ENCODE data around the gene TBC1D1.

The TBC1D1 gene

DNA sequence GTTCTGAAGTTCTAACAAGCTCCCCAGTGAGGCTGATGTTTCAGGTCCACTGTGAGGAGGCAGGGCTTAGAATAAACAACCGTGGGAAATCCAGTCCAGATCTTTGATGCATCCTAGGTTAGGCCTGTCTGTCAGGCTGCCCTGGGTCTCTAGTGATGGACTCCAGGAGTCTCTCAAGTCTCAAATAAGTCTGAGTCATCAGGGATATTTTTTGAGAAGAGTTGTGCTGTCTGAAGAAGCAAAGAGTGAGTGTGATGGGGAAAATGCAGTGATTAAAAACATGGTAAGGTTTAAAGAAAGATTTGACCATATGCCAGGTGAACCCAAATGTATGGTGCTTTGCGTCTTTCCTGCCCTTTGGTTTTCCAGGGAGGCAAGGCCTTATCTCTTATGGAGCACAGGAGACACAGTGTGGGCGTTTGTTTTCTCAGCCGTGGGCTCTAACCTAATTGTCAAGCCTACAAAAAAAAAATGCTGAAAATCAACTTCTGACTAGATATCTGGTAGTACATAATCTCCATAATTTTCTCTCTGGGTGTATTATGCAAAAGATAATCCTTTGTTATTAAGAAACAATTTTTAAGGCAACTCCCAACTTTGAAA, 170.0 kb downstream of the TBC1D1 start:
- DNase-seq: no peak

DNA sequence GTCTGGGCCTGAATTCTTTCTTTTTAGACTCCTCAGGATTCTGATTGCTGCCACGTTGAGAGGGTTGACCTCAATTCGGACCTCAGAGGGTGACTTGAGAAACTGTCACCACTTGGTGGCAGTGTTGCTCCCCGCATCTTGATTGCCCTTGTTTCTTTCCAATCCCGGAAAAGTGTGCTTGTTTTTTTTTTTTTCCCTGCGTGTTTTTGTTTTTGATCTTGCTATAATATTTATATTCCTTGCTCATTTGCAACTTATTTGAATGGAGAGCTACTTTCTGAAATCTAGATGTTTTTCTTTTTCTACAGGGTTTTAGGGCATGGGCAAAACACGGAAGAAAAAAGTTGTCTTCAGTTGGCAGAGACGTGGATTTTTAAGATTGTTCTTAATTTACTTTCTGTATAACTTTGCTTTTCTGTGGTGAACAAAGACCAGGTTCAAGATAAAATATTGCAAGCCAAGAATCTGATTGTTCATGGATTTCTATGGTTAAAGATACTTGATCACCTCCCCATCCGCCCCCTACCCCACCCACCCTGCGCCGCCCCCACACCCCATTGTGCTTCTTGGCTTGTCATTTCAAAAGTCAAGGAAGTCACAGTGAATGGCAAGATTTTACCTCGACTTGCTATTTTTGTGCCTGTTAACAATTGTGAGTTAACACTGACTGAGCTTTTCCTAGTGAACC, 171.3 kb downstream of the TBC1D1 start:
- peak; percentile 62 for DNase-seq

DNA sequence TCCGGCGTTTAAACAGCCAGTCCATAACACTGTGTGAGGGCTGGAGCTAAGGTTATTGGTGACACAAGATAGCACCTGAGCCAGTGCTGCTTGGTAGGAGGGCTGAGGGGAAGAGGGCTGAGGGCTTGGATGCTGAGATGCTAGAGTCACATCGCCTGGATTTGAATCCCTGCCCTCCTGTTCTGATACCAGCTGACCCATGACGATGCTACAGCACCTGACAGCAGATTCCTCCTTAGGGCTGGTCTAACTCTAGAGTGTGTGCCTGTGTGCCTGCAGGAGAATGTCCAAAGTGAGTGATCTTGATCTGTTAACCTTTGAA, 171.9 kb downstream of the TBC1D1 start:
- no peak for DNase-seq

DNA sequence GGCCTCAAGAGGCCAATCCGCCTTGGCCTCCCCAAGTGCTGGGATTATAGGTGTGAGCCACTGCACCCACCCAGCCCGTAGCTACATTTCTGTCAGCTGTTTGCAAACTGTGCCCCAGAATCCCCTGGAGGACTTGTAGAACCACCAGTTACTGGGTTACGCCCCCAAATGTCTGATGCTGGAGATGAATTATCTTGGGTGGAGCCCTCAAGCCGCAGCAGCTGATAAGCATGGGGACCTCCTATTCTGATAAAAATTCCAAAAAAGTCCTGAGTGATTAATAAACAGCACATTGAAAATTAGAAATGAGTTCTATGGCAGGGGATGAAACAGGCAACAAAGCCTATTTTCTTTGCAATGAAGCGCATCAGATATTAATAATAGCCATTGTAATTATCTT, 174.3 kb downstream of the TBC1D1 start:
- DNase-seq: no peak

DNA sequence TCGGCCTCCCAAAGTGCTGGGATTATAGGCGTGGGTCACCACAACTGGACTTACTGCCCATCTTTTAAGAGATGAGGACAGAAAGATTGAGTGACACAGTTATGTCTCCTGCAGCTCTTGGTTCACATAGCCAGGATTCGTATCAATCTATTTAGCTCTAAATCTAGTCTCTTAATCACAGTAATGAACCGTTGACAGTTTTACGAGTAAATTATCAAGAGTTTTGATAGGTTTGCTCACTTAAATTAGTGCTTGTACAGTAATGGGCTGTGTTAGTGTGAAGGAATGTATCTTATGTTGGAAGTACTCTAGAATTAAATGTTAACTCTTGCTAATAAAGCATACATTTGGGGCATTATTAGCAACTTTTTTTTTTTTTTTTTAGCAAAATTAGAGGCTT, 175.0 kb downstream of the TBC1D1 start:
- DNase-seq: no peak

DNA sequence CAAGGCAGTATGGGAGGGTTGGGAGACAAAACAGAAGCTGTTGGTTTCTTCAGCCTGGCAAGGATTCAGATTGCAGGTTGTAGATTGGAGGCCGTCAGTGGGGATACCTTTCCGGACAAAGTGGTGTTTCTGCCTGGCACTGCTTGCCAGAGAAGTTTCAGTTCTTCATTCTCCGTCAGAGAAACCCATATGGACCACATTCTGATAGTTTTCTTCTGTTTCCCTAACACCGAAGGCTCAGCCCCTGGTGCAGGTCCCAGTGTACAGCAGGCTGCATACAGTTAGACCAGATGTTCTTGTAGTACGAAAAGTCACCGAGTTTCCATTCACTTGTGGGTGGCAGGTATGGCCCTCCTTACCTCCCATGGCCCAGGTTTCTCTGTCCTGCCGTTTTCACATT, 176.6 kb downstream of the TBC1D1 start:
- DNase-seq: no peak

DNA sequence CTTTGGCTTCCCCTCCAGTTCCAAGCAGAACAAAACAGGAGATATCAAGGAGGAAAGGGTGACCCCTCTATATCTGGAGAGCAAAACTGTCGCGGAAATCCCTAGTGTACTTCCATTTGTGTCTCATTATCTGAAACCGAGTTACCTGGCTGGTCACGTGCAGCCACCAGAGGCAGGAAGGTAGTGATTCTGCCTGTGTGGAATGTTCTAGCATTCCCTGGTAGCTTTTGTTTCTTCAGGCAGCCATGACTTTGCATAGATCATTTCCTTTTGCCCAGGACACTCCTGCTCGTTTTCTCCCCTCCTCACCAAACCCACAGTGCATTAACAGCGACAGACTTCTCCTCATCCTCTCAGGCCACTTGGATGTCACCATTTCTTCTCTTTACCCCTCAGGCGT, 177.2 kb downstream of the TBC1D1 start:
- DNase-seq: no peak

DNA sequence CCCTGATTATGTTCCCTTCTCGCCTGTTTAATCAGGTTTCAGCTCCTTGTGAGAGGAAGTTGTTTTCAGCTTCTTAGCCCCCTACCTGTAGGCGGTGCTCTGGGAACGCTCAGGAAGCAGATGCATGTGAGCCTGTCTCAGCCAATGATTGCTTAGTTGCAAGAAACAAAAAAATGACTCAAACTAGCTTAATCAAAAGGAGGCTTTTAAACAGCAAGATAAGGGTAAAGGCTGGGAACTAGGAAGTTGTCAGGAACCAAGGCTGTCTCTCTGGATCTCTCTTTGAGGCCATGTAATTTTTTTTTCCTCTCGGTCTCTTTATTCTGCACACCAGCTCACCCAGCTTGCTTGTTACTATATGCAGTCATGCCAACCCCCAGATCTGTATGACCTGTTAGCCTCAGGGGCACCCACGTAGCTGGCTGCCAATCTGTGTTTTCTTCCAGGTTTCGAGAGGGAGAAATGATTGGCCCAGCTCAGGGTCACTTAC, 178.4 kb downstream of the TBC1D1 start:
- no peak for DNase-seq

DNA sequence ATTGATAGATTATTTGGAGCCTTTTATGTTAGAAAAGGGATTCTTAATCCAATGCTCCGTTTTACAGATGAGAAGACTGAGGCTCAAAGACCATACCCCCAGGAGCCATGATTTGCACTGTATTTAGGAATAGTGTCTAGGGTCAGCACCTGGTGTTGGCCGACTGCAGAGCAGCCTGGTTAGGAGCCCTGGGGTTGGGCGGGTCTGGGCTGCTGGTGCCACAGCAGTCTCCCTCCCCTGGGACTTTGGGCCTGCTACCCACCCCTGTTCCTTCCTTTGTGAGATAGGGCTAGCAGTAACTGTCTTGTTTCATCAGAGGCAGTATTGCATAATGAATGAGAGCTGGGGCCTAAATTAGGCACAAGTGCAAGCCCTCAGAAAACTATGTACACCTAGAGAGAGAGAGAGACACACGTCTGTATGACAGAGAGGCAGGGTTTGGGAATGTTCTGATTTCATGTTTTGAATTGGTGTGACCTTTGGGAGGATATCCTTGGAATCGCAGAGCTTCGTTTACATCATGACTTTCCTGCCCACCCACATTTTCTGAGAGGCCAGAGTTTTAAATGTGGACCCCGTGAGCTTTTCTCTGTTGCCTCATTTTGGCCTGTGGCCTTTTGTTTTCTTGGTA, 181.0 kb downstream of the TBC1D1 start:
- DNase-seq: no peak

DNA sequence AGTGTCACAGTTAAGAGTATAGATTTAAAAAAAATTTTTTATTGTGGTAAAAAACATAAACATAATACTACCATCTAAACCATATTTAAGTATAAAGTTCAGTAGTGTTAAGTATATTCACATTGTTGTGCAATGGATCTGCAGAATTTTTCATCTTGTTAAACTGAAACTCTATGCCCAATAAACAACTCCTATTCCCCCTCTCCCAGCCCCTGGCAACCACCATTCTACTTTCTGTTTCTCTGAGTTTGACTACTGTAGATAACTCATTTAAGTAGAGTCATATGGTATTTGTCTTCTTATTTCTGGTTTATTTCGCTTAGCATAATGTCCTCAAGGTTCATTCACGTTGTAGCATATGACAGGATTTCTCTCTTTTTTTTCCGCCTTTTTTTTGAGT, 181.7 kb downstream of the TBC1D1 start:
- DNase-seq: no peak

DNA sequence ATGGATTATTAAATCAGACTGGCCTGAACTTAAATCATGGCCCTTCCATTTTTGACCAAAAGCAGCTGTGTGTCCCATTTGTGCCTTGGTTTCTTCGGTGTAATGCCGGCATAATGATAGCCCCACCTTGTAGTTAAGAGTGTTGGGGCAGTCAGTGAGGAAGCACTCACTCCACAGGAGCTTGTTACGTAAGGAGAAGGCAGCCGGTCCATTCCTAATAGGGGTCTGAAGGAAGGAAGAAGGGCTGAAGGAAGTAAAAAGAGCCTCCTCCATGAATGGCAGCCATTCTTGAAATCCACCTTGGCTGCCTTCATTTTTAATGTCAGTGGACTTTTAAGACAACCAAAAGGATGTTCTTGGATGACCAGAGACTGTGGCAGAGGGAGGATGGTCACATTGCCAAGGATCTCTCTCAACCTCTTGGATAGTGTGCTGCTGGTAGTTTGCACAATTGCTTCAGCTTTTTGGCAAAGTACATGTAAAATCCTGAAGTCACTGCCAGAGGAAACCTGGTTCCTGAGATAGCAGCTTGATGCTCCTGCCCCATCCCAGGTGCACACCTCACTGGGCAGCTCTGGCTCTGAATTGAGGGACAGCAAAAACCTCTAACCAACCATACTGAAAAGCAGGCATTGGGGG, 182.8 kb downstream of the TBC1D1 start:
- DNase-seq: no peak

DNA sequence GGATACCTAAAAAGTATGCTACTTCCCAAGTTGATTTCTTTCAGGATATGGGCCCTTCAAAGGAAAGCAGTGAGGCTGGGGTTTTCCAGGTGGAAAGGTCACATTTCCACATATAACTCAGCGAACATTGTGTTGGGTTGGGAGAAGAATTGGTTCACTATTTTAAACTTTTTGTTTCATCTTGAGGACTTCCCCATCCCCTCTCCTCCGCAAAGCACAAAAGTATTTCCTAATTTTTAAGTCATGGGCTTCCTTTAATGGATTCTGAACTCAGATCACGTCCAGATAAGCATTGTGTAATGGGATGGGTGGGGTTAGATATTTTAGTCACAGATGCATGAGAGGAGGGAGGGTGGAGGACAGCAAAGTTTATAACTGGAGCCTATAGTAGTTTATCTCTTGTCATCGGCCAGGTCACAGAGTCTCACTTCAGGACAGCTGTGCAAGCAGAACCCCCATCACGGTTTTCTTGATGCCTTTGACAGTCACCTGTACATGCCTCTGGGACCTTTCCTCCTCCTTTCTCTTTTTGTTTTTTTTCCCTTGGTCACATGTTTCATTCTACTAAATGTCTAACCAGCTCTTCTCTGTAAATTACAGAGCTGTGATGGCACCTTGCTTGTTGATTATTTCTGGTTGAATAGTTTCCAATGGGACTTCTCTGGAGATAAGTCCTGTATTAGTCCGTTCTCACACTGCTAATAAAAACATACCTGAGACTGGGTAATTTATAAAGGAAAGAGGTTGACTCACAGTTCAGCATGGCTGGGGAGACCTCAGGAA, 184.7 kb downstream of the TBC1D1 start:
- no peak for DNase-seq

DNA sequence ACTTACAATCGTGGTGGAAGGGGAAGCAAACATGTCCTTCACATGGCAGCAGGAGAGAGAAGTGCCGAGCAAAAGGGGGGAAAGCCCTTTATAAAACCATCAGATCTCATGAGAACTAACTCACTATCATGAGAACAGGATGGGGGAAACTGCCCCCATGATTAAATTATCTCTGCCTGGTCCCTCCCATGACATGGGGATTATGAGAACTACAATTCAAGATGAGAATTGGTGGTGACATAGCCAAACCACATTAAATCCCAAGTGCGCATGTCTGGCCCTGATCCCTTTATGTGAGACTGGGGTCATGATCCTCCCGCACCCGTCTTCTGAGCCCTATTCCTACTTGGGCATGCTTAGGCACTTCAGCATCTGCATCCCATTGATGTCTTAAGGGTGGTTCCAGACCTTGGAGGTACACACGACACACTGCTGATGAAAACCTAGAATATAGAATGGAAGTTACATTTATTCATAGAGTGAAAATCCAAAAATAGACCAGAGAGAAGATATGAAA, 185.3 kb downstream of the TBC1D1 start:
- DNase-seq: no peak

DNA sequence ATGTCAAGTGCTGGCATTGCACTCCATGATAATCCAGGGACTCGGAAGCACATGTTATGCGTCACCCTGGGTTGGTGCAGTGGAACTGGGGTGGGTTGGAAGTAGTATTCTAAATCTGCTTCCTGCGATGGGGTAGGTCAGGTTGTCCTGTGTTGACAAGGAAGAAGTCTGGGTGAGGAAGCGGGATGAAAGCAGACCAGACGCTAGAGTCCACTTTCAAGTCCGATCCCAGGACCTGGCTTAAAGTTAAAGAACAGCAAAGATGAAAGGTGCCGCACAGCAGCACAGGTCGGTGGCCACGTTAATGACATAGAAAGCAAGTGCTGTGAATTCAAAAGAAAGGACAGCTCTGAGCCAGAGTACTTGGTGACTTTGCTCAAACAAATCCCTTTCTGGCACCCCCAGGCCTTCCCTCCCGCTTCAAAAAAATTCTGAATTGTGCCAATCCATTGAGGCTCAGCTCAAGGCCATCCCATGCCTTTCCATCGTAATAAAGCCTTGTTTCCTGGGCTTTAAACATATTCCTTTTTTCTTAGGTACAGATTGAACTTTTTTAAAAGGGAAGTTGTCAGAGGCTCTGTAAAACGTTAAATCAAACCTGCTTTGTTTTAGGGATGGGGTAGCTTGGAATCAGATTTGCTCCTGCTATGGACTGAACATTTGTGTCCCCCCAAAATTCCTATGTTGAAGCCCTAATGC, 187.1 kb downstream of the TBC1D1 start:
- DNase-seq: no peak

DNA sequence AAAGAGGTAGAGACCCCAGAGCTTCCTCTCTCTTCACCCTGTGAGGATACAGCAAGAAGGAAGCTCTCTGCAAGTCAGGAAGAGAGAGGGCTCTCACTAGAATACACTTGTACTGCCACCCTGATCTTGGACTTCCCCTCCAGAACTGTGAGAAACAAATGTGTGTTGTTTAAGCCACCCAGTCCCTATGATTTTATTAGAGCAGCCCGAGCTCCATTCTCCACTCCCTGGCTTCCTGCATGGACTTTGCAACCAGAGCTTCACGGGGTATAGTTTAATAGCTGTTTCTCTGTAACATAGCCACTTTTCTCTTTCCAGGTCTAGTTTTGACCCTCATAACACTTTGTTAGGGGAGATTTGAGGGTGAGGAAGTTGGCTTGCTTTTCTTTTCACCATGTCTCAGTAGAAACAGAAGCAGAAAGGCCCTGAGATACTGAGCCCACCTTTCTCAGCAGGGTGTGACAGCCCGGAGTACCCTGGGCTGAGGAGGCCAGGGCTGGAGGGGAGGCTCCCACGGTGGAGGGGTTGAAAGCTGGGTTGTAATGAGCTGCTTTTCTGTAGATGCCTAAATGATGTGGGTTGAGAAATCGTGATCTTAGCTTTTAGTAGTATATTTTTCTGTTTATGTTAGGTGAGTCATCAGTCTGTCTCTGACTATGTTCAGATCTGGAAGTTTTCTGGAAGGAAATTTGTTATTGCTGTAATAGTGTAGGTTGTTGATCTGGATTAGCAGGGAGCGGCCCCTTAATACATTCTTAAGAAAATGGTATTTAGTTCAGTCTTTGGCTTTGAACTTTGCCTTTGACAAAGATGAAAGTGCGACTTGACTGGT, 187.9 kb downstream of the TBC1D1 start:
- DNase-seq: no peak

DNA sequence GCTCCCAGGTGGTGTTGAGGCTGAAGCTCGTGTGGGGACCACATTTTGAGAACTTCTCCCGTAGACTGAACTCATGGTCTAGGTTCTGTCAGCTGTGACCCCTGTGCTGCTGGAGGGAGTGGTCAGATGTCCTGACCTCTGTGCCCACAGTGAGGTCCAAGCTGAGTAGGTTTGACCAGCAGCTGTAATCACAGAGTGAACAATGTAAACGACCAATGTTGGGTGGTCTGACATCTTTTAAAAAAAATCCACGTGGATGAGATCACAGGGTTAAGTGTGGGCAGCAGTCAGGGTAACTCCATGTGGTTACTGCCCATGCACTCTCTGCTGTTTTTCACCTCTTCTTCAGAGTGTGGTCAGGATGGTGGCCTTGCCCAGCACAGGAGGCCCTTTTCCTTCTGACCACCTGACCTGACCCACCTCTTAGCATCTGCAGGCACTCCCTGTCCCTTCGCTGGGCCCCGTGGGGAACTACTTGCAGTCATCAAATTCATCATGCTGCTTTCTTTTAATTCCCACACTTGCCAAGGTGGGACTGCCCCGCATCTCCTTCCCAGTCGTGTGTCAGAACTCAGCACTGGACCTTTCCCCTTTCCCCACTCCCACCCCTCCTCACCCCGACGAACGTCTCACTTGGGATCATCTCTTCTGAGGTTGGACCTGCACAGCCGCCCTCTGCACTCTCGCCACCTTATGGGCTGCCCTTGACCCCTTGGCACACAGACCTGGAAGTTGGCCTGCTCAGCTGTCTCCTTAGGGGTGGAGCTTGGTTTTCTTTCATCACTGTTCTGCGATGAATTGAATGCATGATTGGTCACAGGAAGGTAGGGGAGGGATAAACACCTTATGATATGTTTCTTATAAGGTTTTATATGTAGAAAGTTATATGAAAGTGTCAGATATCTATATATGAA, 189.4 kb downstream of the TBC1D1 start:
- DNase-seq: no peak

DNA sequence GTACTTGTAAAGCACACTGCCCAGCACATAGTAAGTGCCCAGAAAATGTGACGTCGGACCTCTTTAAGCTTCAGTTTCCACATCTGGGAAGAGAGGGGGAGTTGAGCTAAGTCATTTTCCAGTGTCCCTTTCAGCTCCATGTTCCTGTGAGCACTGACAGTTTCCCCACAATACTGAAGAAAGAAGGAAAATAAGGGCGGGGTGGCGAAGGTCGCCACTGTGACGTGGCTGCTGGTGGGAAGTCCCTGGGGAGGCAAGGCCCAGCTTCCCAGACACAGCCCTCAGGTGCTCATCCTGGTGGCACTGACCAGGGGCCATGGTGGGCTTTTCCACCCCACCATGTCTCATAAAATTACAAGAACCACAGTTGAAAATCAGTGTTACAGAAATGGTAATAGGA, 191.1 kb downstream of the TBC1D1 start:
- DNase-seq: no peak

DNA sequence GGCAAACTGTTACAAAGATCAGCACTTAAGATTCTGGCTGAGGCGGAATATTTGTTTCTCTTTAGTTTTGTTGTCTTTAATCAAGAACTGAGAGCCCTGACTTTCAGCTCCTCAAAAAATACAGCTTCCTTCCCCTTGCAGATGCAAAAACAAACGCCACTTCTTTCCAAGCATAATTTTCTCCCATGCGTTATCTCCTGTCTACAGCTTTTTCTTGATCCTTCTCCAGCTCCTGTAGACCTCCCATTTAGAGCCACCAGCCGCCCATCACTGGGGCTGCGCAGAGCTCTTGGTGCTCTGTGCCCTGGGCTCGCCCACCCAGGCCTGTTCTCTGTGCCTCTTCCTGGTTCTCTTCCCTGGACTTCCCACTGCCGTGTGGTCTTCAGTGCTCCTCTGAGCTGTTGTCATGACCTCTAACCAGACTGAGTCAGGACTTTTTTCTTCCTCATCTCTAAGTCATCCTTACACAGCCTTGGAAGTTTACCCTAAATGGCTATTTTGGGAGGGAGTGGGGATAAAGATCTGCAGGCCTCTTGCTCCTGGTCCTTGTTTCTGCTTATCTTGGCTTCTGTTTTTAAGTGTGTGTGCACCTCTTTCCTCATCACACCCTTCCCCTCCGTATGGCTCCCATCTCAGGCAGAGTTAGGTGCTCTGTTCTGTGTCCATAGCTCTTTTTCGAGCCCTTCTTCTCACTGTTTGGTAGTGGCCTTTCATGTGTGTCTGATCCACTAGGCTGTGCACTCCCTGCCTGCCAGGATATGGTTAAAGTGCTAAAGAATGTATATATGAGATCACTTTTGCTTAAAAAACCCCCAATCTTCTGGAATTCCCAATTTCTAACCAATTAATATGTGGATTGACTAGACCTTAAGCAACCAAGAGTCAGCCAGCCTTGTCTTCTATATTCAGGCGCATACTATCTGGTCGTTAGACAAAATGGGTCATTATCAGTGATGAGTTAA, 191.8 kb downstream of the TBC1D1 start:
- DNase-seq: no peak

All from NCI-H1694 (cell line).